K562 (cell line): ENCODE measurements around the gene WFIKKN1. TPM values are rescaled to one million over a fixed set of nuclear protein-coding genes. Genes with fewer than 3 reads are reported as not detected.

Source experiments
- BRD4 ChIP-seq: fragments of 200-600 bp; sonication (generic); IDR thresholded peaks from 2 replicates; pipeline ENCODE4 v1.6.1; 2017; ENCODE audit warnings: inconsistent platforms
- E2F6 ChIP-seq, 2 experiments: IDR thresholded peaks; 2 replicates each; pipeline ENCODE4 v1.6.1; 2011; ENCODE audit warnings: borderline replicate concordance in 1 of 2, control low read depth in 1 of 2, low read depth in 1 of 2, low read length in 1 of 2, mild to moderate bottlenecking in 1 of 2, mixed read lengths in 1 of 2, moderate library complexity in 1 of 2; ENCODE audit not compliant: insufficient read depth in 1 of 2, insufficient read length in 1 of 2, poor library complexity in 1 of 2, severe bottlenecking in 1 of 2; ENCODE audit errors: extremely low read depth in 1 of 2
- ETS1 ChIP-seq: conservative IDR thresholded peaks from 2 replicates; pipeline ENCODE4 v1.6.1; 2011; ENCODE audit warnings: low read depth, mild to moderate bottlenecking, low read length; ENCODE audit not compliant: control insufficient read depth
- JUNB ChIP-seq: fragments of 450-650 bp; formaldehyde crosslinking; conservative IDR thresholded peaks from 2 replicates; pipeline ENCODE4 v1.4.0; 2020; ENCODE audit warnings: mild to moderate bottlenecking
- NCOA6 ChIP-seq: fragments of 450-650 bp; IDR thresholded peaks from 2 replicates; pipeline ENCODE4 v1.6.1; 2017; ENCODE audit warnings: mild to moderate bottlenecking
- NR1H2 ChIP-seq: sonication (generic); formaldehyde crosslinking; IDR thresholded peaks from 2 replicates; pipeline ENCODE4 v1.4.0; 2020; ENCODE audit warnings: mild to moderate bottlenecking, missing genetic modification reagents
- POLR2A ChIP-seq: fragments of 450-650 bp; conservative IDR thresholded peaks from 2 replicates; pipeline ENCODE4 v1.6.1; 2016
- POLR2AphosphoS5 ChIP-seq: IDR thresholded peaks from 2 replicates; pipeline ENCODE4 v1.6.1; 2011; ENCODE audit warnings: mild to moderate bottlenecking, low read depth, low read length, moderate library complexity; ENCODE audit not compliant: control insufficient read depth, insufficient read depth
- POLR2G ChIP-seq: fragments of 200-400 bp; formaldehyde crosslinking; IDR thresholded peaks from 2 replicates; pipeline ENCODE4 v1.6.1; 2017; ENCODE audit warnings: low read depth, mild to moderate bottlenecking, antibody characterized with exemption, low read length, moderate library complexity
- SUPT5H ChIP-seq: fragments of 450-650 bp; IDR thresholded peaks from 2 replicates; pipeline ENCODE4 v1.6.1; 2016
- ZBTB17 ChIP-seq: fragments of 450-650 bp; formaldehyde crosslinking; IDR thresholded peaks from 2 replicates; pipeline ENCODE4 v1.4.0; 2020; ENCODE audit warnings: mild to moderate bottlenecking
- ZBTB26 ChIP-seq: fragments of 450-650 bp; formaldehyde crosslinking; IDR thresholded peaks from 2 replicates; pipeline ENCODE4 v1.4.0; 2022; ENCODE audit warnings: missing genetic modification characterization
- ZFX ChIP-seq: sonication (generic); formaldehyde crosslinking; IDR thresholded peaks from 2 replicates; pipeline ENCODE4 v1.8.0; 2022; ENCODE audit warnings: mild to moderate bottlenecking, missing genetic modification reagents, moderate library complexity
- ZKSCAN1 ChIP-seq: fragments of 150-350 bp; IDR thresholded peaks from 2 replicates; pipeline ENCODE4 v1.6.1; 2016; ENCODE audit warnings: low read depth, low read length
- ZNF592 ChIP-seq: fragments of 450-650 bp; IDR thresholded peaks from 2 replicates; pipeline ENCODE4 v1.6.1; 2017; ENCODE audit warnings: antibody characterized with exemption, mild to moderate bottlenecking
- polyA plus RNA-seq, 8 experiments: library from polyadenylated mRNA; depleted of rRNA in 4 of 8; stranded (reverse) in 5 of 8; unstranded in 3 of 8; fragments of >200 nt; fragmentation: Nextera tagmentation in 2 of 8; fragmentation: Illumina TruSeq in 1 of 8; extraction: Ambion mirVana in 2 of 8; extraction: Trizol in 1 of 8; gene quantifications; 2 replicates each; pipeline versions ENCODE4 v1.2.1 to v1.2.3, GENCODE V29; 2011 to 2014; ENCODE audit warnings: inconsistent platforms in 1 of 8, missing spikeins in 1 of 8
- total RNA-seq, 7 experiments: library from RNA; depleted of rRNA in 6 of 7; stranded (reverse); fragments of >200 nt in 6 of 7; fragmentation: Illumina TruSeq in 2 of 7; extraction: Trizol in 2 of 7; gene quantifications; 2 replicates each; pipeline versions ENCODE4 v1.2.1 to v1.2.3, GENCODE V29; 2011 to 2021; ENCODE audit warnings: low replicate concordance in 1 of 7

WFIKKN1 gene
- total and polyA plus RNA-seq, 9 of the 15 experiments (the other 6 are each of a cell fraction or from before 2014, with no cell fraction given) = 0.14 to 1.1 (median 0.50) TPM; not detected in 4

GRCh38 chr16:629833-630248, 944 bp upstream of the WFIKKN1 start (continued):
- peak; percentile 21; the same call in 1 of the 2 replicates for TF ChIP-seq POLR2AphosphoS5
- no peak for TF ChIP-seq BRD4
- TF ChIP-seq NCOA6 = no peak
- TF ChIP-seq ZFX (CRISPR knock-in tag) = peak; percentile 45; the same call in 1 of the 2 replicates
- peak in 1 of 2 experiments; percentile 4 for TF ChIP-seq E2F6 (IDR thresholded peaks at IDR 0.05; ENCODE audit: borderline replicate concordance in 1 of 2, extremely low read depth in 1 of 2, insufficient read depth in 1 of 2, insufficient read length in 1 of 2, low read depth in 1 of 2, low read length in 1 of 2, poor library complexity in 1 of 2, severe bottlenecking in 1 of 2)
- peak; percentile 71 for TF ChIP-seq ZNF592
- TF ChIP-seq ZBTB17 = 0 out of 2 replicates have a peak, but pooled peaks have one; percentile 14
- 0 out of 2 replicates have a peak, but pooled peaks have one; percentile 36 for TF ChIP-seq POLR2A
- peak; percentile 74; the same call in 1 of the 2 replicates for TF ChIP-seq POLR2G
- TF ChIP-seq JUNB (CRISPR knock-in tag) = no peak
- TF ChIP-seq ZBTB26 = no peak
- no peak for TF ChIP-seq ZKSCAN1
- peak; percentile 44; the same call in 1 of the 2 replicates for TF ChIP-seq ETS1
- TF ChIP-seq NR1H2 (CRISPR knock-in tag) = no peak
- TF ChIP-seq SUPT5H = 0 out of 2 replicates have a peak, but pooled peaks have one; percentile 42
- TF ChIP-seq, all 486 proteins: peak for 19
